BLaER1 treated with 17β-estradiol and CSF1 and Interleukin-3, amounts not matched to agents 10 nM and 100 nM (cell line): Measurements from ENCODE around the gene CBLB.

ENCODE experiments used
- H3K27ac ChIP-seq, 11 experiments: shearing (Covaris generic); formaldehyde crosslinking; 2 replicates each; pipeline ENCODE4 v1.8.1; 2022
- H3K27me3 ChIP-seq, 11 experiments: shearing (Covaris generic); formaldehyde crosslinking; 2 replicates each; pipeline ENCODE4 v1.8.1; 2022
- H3K36me3 ChIP-seq, 11 experiments: shearing (Covaris generic); formaldehyde crosslinking; 2 replicates each; pipeline ENCODE4 v1.8.1; 2022
- H3K4me1 ChIP-seq, 10 experiments: shearing (Covaris generic); formaldehyde crosslinking; 2 replicates each; pipeline ENCODE4 v1.8.1; 2022
- H3K4me2 ChIP-seq, 11 experiments: shearing (Covaris generic); formaldehyde crosslinking; 2 replicates each; pipeline ENCODE4 v1.8.1; 2022
- H3K4me3 ChIP-seq, 10 experiments: shearing (Covaris generic); formaldehyde crosslinking; 2 replicates each; pipeline ENCODE4 v1.8.1; 2022
- H3K9ac ChIP-seq, 11 experiments: shearing (Covaris generic); formaldehyde crosslinking; 2 replicates each; pipeline ENCODE4 v1.8.1; 2022
- H3K9me3 ChIP-seq, 11 experiments: shearing (Covaris generic); formaldehyde crosslinking; replicated peaks in 1 of 11; 2 replicates each; pipeline ENCODE4 v1.8.1; 2022
- H4K20me1 ChIP-seq, 11 experiments: shearing (Covaris generic); formaldehyde crosslinking; 2 replicates each; pipeline ENCODE4 v1.8.1; 2022
- Cebpa-rat ChIP-seq, 11 experiments: shearing (Covaris generic); IDR thresholded peaks; 2 replicates each; pipeline ENCODE4 v1.8.1; 2022

CBLB gene

GRCh38 chr3:105752791-105753415, 115.9 kb downstream of the CBLB start:
- H3K4me1 ChIP-seq = peaks cover 7 to 22% (median 19%) of the 10 kb centered on the region in 10 experiments; a peak in 19 of 20 replicates
- H3K27ac ChIP-seq = no peak overlapping the region
- no peak for TF ChIP-seq Cebpa-rat (IDR thresholded peaks at IDR 0.05)
- H3K4me3 ChIP-seq = no peak overlapping the region
- H3K27me3 ChIP-seq = no peaks in the 10 kb centered on the region
- H3K4me2 ChIP-seq = peak overlapping the region in 6 of 11 experiments; percentile 16 to 48 (median 30); a peak in 8 of 22 replicates
- no peak overlapping the region for H3K9ac ChIP-seq
- H3K9me3 ChIP-seq = peaks cover 0 to 10% (median 0%) of the 10 kb centered on the region in 11 experiments; a peak in 9 of 22 replicates
- H4K20me1 ChIP-seq = peaks cover 0 to 59% (median 0%) of the 10 kb centered on the region in 11 experiments; a peak in 5 of 22 replicates
- peaks cover 0 to 19% (median 8%) of the 10 kb centered on the region in 11 experiments; a peak in 15 of 22 replicates for H3K36me3 ChIP-seq

- TF ChIP-seq Cebpa-rat (IDR thresholded peaks at IDR 0.05) = no peak
- no peak overlapping the region for H3K9ac ChIP-seq
Observed at GRCh38 chr3:105747696-105748095, 121.1 kb downstream of the CBLB start.

GRCh38 chr3:105747060-105747541, 121.7 kb downstream of the CBLB start:
- Histone ChIP-seq H4K20me1 (peaks cover 0 to 16% (median 0%) of the 10 kb centered on the region in 11 experiments; a peak in 2 of 22 replicates), H3K4me2 (peak overlapping the region in 2 of 11 experiments; percentile 24 to 39; a peak in 2 of 22 replicates), H3K36me3 (peaks cover 12 to 46% (median 33%) of the 10 kb centered on the region in 11 experiments; a peak in 21 of 22 replicates), H3K27ac (0 out of 22 replicates have a peak overlapping the region, but pooled peaks of 1 of the 11 experiments have one; percentile 8), H3K4me1 (peaks cover 0 to 27% (median 0%) of the 10 kb centered on the region in 10 experiments; a peak in 4 of 20 replicates), H3K4me3 (no peak overlapping the region), H3K27me3 (no peaks in the 10 kb centered on the region), H3K9me3 (peaks cover 0 to 4% (median 0%) of the 10 kb centered on the region in 11 experiments; a peak in 1 of 22 replicates), H3K9ac (no peak overlapping the region)
- no peak for TF ChIP-seq Cebpa-rat (IDR thresholded peaks at IDR 0.05)

More at GRCh38 chr3:105747696-105748095, 121.1 kb downstream of the CBLB start:
- Histone ChIP-seq H3K4me1 (peaks cover 0 to 27% (median 1%) of the 10 kb centered on the region in 10 experiments; a peak in 12 of 20 replicates), H3K36me3 (peaks cover 12 to 43% (median 30%) of the 10 kb centered on the region in 11 experiments; a peak in 21 of 22 replicates), H4K20me1 (peaks cover 0 to 22% (median 0%) of the 10 kb centered on the region in 11 experiments; a peak in 3 of 22 replicates), H3K9me3 (peaks cover 0 to 4% (median 0%) of the 10 kb centered on the region in 11 experiments; a peak in 1 of 22 replicates), H3K27me3 (no peaks in the 10 kb centered on the region), H3K4me2 (peak overlapping the region in 1 of 11 experiments; percentile 39; a peak in 1 of 22 replicates), H3K27ac (no peak overlapping the region), H3K4me3 (no peak overlapping the region)

GRCh38 chr3:105746231-105746996, 122.4 kb downstream of the CBLB start:
- TF ChIP-seq Cebpa-rat (IDR thresholded peaks at IDR 0.05) = no peak
- Histone ChIP-seq H3K9me3 (peaks cover 0 to 7% (median 3%) of the 10 kb centered on the region in 11 experiments; a peak in 2 of 22 replicates), H3K9ac (no peak overlapping the region), H3K4me1 (peaks cover 0 to 27% (median 0%) of the 10 kb centered on the region in 10 experiments; a peak in 4 of 20 replicates), H3K27me3 (no peaks in the 10 kb centered on the region), H3K36me3 (peaks cover 18 to 52% (median 36%) of the 10 kb centered on the region in 11 experiments; a peak in 21 of 22 replicates), H3K4me3 (no peak overlapping the region), H3K27ac (0 out of 22 replicates have a peak overlapping the region, but pooled peaks of 1 of the 11 experiments have one; percentile 8), H4K20me1 (peaks cover 0 to 10% (median 0%) of the 10 kb centered on the region in 11 experiments; a peak in 2 of 22 replicates), H3K4me2 (peak overlapping the region in 1 of 11 experiments; percentile 39; a peak in 2 of 22 replicates)

GRCh38 chr3:105745046-105745445, 123.8 kb downstream of the CBLB start:
- Histone ChIP-seq H3K4me1 (peaks cover 0 to 27% (median 0%) of the 10 kb centered on the region in 10 experiments; a peak in 4 of 20 replicates), H3K36me3 (peaks cover 21 to 53% (median 42%) of the 10 kb centered on the region in 11 experiments; a peak in 21 of 22 replicates), H3K9ac (no peak overlapping the region), H4K20me1 (peaks cover 0 to 10% (median 0%) of the 10 kb centered on the region in 11 experiments; a peak in 2 of 22 replicates), H3K27me3 (no peaks in the 10 kb centered on the region), H3K4me2 (no peak overlapping the region), H3K4me3 (no peak overlapping the region), H3K9me3 (peaks cover 0 to 11% (median 4%) of the 10 kb centered on the region in 11 experiments; a peak in 2 of 22 replicates), H3K27ac (no peak overlapping the region)
- no peak for TF ChIP-seq Cebpa-rat (IDR thresholded peaks at IDR 0.05)

GRCh38 chr3:105744202-105744601, 124.6 kb downstream of the CBLB start:
- Histone ChIP-seq H3K4me2 (no peak overlapping the region), H3K4me3 (no peak overlapping the region), H3K9me3 (peaks cover 0 to 11% (median 4%) of the 10 kb centered on the region in 11 experiments; a peak in 2 of 22 replicates), H3K9ac (no peak overlapping the region), H3K36me3 (peaks cover 28 to 59% (median 49%) of the 10 kb centered on the region in 11 experiments; a peak in 21 of 22 replicates), H3K27ac (no peak overlapping the region), H3K4me1 (peaks cover 0 to 27% (median 0%) of the 10 kb centered on the region in 10 experiments; a peak in 4 of 20 replicates), H4K20me1 (peaks cover 0 to 6% (median 0%) of the 10 kb centered on the region in 11 experiments; a peak in 2 of 22 replicates), H3K27me3 (no peaks in the 10 kb centered on the region)
- no peak for TF ChIP-seq Cebpa-rat (IDR thresholded peaks at IDR 0.05)

- H3K4me3 ChIP-seq = no peak overlapping the region
- no peak overlapping the region for H3K9ac ChIP-seq
- H3K4me1 ChIP-seq = peaks cover 0 to 42% (median 0%) of the 10 kb centered on the region in 10 experiments; a peak in 5 of 20 replicates
- peaks cover under 1 to 5% (median 2%) of the 10 kb centered on the region in 11 experiments; a peak in 12 of 22 replicates for H3K9me3 ChIP-seq
- no peak for TF ChIP-seq Cebpa-rat (IDR thresholded peaks at IDR 0.05)
- no peak overlapping the region for H3K27ac ChIP-seq
- no peaks in the 10 kb centered on the region for H3K27me3 ChIP-seq
- H3K4me2 ChIP-seq = peak overlapping the region in 2 of 11 experiments; percentile 46 to 59; a peak in 2 of 22 replicates
- no peaks in the 10 kb centered on the region for H4K20me1 ChIP-seq
- H3K36me3 ChIP-seq = peaks cover under 1 to 46% (median 25%) of the 10 kb centered on the region in 11 experiments; a peak in 18 of 22 replicates
Observed at GRCh38 chr3:105733356-105733755, 135.5 kb downstream of the CBLB start.

- Histone ChIP-seq H3K9ac (no peak overlapping the region), H3K4me2 (peak overlapping the region in 2 of 11 experiments; percentile 38 to 43; a peak in 4 of 22 replicates), H3K27ac (no peak overlapping the region; a peak in 2 of 22 replicates), H3K9me3 (peaks cover 17 to 22% (median 19%) of the 10 kb centered on the region in 11 experiments), H3K27me3 (no peaks in the 10 kb centered on the region), H4K20me1 (no peaks in the 10 kb centered on the region), H3K4me3 (no peak overlapping the region), H3K36me3 (peaks cover 14 to 62% (median 42%) of the 10 kb centered on the region in 11 experiments), H3K4me1 (peaks cover 0 to 42% (median 0%) of the 10 kb centered on the region in 10 experiments; a peak in 5 of 20 replicates)
- no peak for TF ChIP-seq Cebpa-rat (IDR thresholded peaks at IDR 0.05)
Observed at GRCh38 chr3:105731686-105732085, 137.1 kb downstream of the CBLB start.
